ENCODE measurements around the gene EXD3. TPM values are rescaled to one million over a fixed set of nuclear protein-coding genes. Genes with fewer than 3 reads are reported as not detected.

EXD3 gene
- total RNA-seq, 2 experiments from 2014 or later: 8.1 to 9.0 TPM

- POLR2A ChIA-PET: interaction anchor here (1.8 to 2.3 kb wide), 2 partner anchors 8 to 11 kb away, joined by 5 to 8 read pairs; partner anchors contain the start of gene TOR4A
- ATAC-seq (no peak), DNase-seq (no peak)
- CTCF ChIA-PET: no interaction called here
- intact Hi-C loops (cut with micrococcal nuclease): no loop called here
- Mint-ChIP-seq H3K4me1 (ENCODE audit: low read depth) (peaks cover 4% of the 10 kb centered on the region), H3K9me3 (no peaks in the 10 kb centered on the region), H3K27ac (no peak overlapping the region), H3K36me3 (ENCODE audit: low read depth) (peaks cover 38% of the 10 kb centered on the region), H3K27me3 (no peaks in the 10 kb centered on the region), H3K4me3 (no peak overlapping the region)
- TF ChIP-seq, protein P1, sequence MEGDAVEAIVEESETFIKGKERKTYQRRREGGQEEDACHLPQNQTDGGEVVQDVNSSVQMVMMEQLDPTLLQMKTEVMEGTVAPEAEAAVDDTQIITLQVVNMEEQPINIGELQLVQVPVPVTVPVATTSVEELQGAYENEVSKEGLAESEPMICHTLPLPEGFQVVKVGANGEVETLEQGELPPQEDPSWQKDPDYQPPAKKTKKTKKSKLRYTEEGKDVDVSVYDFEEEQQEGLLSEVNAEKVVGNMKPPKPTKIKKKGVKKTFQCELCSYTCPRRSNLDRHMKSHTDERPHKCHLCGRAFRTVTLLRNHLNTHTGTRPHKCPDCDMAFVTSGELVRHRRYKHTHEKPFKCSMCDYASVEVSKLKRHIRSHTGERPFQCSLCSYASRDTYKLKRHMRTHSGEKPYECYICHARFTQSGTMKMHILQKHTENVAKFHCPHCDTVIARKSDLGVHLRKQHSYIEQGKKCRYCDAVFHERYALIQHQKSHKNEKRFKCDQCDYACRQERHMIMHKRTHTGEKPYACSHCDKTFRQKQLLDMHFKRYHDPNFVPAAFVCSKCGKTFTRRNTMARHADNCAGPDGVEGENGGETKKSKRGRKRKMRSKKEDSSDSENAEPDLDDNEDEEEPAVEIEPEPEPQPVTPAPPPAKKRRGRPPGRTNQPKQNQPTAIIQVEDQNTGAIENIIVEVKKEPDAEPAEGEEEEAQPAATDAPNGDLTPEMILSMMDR (IDR thresholded peaks at IDR 0.05): no peak
Measured at GRCh38 chr9:137266162-137266527, 156.8 kb downstream of the EXD3 start.

DNA sequence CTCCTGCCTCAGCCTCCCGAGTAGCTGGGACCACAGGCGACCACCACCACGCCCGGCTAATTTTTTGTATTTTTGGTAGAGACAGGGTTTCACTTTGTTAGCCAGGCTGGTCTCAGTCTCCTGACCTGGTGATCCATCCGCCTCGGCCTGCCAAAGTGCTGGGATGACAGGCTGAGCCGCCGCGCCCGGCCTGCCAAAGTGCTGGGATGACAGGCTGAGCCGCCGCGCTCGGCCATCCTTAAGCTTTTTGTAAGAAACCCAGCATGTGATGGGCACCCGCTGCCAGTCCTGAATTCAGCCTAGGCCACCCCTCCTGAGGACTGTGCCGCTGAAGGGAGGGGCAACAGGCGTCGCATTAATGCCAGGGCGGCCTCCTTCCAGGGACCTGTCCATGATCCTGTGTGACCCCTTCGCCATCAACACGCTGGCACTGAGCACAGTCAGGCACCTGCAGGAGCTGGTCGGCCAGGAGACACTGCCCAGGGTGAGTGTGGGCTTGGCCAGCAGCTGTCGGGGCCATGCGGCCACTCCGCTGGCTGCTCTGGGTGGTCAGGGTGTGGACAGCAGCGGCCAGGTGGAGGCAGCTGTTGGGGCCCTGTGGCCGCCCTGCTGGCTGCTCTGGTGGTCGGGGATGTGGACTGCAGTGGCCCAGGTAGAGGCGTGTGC, 157.3 kb downstream of the EXD3 start:
- peaks cover 33% of the 10 kb centered on the region for H3K36me3 Mint-ChIP-seq (ENCODE audit: low read depth)
- TF ChIP-seq, protein P1 (IDR thresholded peaks at IDR 0.05): no peak
- H3K4me1 Mint-ChIP-seq (ENCODE audit: low read depth): no peaks in the 10 kb centered on the region
- ATAC-seq (no peak), DNase-seq (no peak)
- ChIA-PET POLR2A (interaction anchor here (0.7 to 2.3 kb wide), 3 partner anchors 9 to 16 kb away, joined by 3 to 8 read pairs (median 5); partner anchors contain the start of gene TOR4A), CTCF (no interaction called here)
- intact Hi-C loops (cut with micrococcal nuclease): no loop called here
- H3K4me3 Mint-ChIP-seq: no peak overlapping the region
- H3K27ac Mint-ChIP-seq: no peak overlapping the region
- H3K9me3 Mint-ChIP-seq: no peaks in the 10 kb centered on the region
- H3K27me3 Mint-ChIP-seq: no peaks in the 10 kb centered on the region

DNA sequence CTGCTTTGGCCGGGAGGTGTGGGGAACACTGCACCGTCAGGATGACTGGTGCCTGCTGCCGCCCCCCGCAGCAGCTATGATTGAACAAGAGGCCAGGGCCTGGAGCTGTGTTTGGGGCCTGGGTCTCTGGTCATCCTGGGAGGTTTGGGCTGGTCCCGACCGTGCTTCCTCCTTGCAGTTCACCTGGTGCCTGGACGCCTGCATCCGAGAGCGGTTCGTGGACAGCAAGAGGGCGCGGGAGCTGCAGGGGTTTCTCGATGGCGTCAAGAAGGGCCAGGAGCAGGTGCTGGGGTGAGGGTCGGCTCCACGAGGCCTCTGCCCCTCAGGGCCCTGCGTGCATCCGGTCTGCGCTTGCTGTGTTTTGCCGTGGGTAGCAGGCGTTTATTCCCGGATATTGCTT, 158.9 kb downstream of the EXD3 start:
- Mint-ChIP-seq H3K9me3 (no peaks in the 10 kb centered on the region), H3K4me1 (ENCODE audit: low read depth) (no peaks in the 10 kb centered on the region), H3K4me3 (no peak overlapping the region), H3K27ac (no peak overlapping the region), H3K36me3 (ENCODE audit: low read depth) (peaks cover 25% of the 10 kb centered on the region), H3K27me3 (no peaks in the 10 kb centered on the region)
- intact Hi-C loops (cut with micrococcal nuclease): no loop called here
- DNase-seq (no peak), ATAC-seq (no peak)
- ChIA-PET POLR2A (interaction anchor here (0.5 to 2.3 kb wide), 5 partner anchors 10 to 146 kb away, joined by 3 to 8 read pairs (median 3); no protein-coding TSS in a partner anchor), CTCF (no interaction called here)
- TF ChIP-seq, protein P1 (IDR thresholded peaks at IDR 0.05): no peak

GRCh38 chr9:137263506-137263905, 159.5 kb downstream of the EXD3 start:
- H3K27ac Mint-ChIP-seq: no peak overlapping the region
- ChIA-PET CTCF (no interaction called here), POLR2A (interaction anchor here (0.5 to 1.0 kb wide), 2 partner anchors 13 to 147 kb away, joined by 3 read pairs; no protein-coding TSS in a partner anchor)
- DNase-seq: no peak
- intact Hi-C loops (cut with micrococcal nuclease): no loop called here
- H3K4me3 Mint-ChIP-seq: no peak overlapping the region
- TF ChIP-seq, protein P1 (IDR thresholded peaks at IDR 0.05): no peak
- H3K36me3 Mint-ChIP-seq (ENCODE audit: low read depth): peaks cover 21% of the 10 kb centered on the region
- H3K4me1 Mint-ChIP-seq (ENCODE audit: low read depth): no peaks in the 10 kb centered on the region
- H3K9me3 Mint-ChIP-seq: no peaks in the 10 kb centered on the region
- H3K27me3 Mint-ChIP-seq: no peaks in the 10 kb centered on the region
- ATAC-seq: no peak

DNA sequence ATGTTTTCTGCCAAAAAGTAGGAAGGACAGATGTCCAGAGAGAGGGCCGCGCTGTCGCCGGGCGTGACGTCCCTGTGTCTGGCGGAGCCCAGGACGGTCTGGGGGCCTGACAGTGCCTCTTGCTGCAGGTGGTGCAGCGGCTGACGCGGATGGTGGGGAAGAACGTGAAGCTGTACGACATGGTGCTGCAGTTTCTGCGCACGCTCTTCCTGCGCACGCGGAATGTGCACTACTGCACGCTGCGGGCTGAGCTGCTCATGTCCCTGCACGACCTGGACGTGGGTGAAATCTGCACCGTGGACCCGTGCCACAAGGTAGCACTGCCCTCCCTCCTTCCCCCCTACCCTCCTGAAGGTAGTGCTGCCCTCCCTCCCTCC, 160.1 kb downstream of the EXD3 start:
- DNase-seq: no peak
- Mint-ChIP-seq H3K36me3 (ENCODE audit: low read depth) (peaks cover 19% of the 10 kb centered on the region), H3K4me3 (no peak overlapping the region), H3K4me1 (ENCODE audit: low read depth) (no peaks in the 10 kb centered on the region), H3K9me3 (no peaks in the 10 kb centered on the region), H3K27me3 (no peaks in the 10 kb centered on the region), H3K27ac (no peak overlapping the region)
- ChIA-PET CTCF (no interaction called here), POLR2A (no interaction called here)
- intact Hi-C loops (cut with micrococcal nuclease): no loop called here
- TF ChIP-seq, protein P1 (IDR thresholded peaks at IDR 0.05): no peak
- ATAC-seq: no peak
